ENCODE results near the gene CLCNKB. TPM values are rescaled to one million over a fixed set of nuclear protein-coding genes. Genes with fewer than 3 reads are reported as not detected.
"Not testable (repeated sequence)": the region's sequence is repeated elsewhere in the genome, so short reads cannot be mapped to it uniquely, and the experiment has no call there.

CLCNKB gene
- total and polyA plus RNA-seq, 2 donors: 0.05 to 0.34 TPM

- DNase-seq (ENCODE audit: low read depth in 6 of 9, low spot score in 9 of 9): no peak
- Histone ChIP-seq H3K27ac (ENCODE audit: low read depth in 1 of 2, low read length in 1 of 2) (no peak overlapping the region), H3K4me1 (ENCODE audit: control insufficient read depth in 2 of 2, insufficient read depth in 2 of 2, low read length in 2 of 2) (no peaks in the 10 kb centered on the region), H3K27me3 (ENCODE audit: control insufficient read depth in 2 of 2, insufficient read depth in 1 of 2, low read length in 1 of 2) (peaks cover 0 to 39% of the 10 kb centered on the region in 2 donors), H3K36me3 (ENCODE audit: control insufficient read depth in 2 of 2, insufficient read depth in 2 of 2, low read length in 1 of 2) (no peaks in the 10 kb centered on the region), H3K9me3 (ENCODE audit: control insufficient read depth in 2 of 2, insufficient read depth in 1 of 2, low read length in 1 of 2) (no peaks in the 10 kb centered on the region), H3K4me3 (ENCODE audit: low read length in 2 of 2) (no peak overlapping the region)
- 84% methylated on average over 9 of the region's 9 CpGs for WGBS
These were observed 23.8 kb upstream of the CLCNKB start for GRCh38 chr1:16019644-16020277.

DNA sequence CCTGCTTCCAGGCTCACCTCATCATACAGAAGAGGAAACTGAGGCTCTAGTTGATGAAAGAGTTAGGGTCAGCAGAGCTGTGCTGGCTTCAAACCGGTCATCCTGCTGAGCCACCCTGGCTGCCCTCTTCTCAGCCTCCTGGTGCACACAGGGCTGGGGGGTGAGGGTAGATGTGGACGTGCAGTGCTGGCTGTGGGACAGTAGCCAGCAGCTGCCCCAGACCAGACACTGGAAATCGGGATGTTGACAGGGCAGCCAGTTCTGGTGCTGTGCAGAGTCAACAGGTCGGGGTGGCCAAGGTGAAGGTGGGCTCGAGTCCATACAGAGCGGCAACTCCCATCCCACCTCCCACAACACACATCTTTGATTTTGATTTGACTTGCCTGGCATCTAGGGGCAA, 23.3 kb upstream of the CLCNKB start:
- no peak overlapping the region for H3K4me3 ChIP-seq (ENCODE audit: low read length in 2 of 2)
- no peaks in the 10 kb centered on the region for H3K9me3 ChIP-seq (ENCODE audit: control insufficient read depth in 2 of 2, insufficient read depth in 1 of 2, low read length in 1 of 2)
- no peaks in the 10 kb centered on the region for H3K36me3 ChIP-seq (ENCODE audit: control insufficient read depth in 2 of 2, insufficient read depth in 2 of 2, low read length in 1 of 2)
- no peak for DNase-seq (ENCODE audit: low read depth in 6 of 9, low spot score in 9 of 9)
- H3K27me3 ChIP-seq (ENCODE audit: control insufficient read depth in 2 of 2, insufficient read depth in 1 of 2, low read length in 1 of 2): peaks cover 0 to 39% of the 10 kb centered on the region in 2 donors
- 93% methylated on average over 6 of the region's 6 CpGs for WGBS
- H3K27ac ChIP-seq (ENCODE audit: low read depth in 1 of 2, low read length in 1 of 2): no peak overlapping the region
- no peaks in the 10 kb centered on the region for H3K4me1 ChIP-seq (ENCODE audit: control insufficient read depth in 2 of 2, insufficient read depth in 2 of 2, low read length in 2 of 2)

DNA sequence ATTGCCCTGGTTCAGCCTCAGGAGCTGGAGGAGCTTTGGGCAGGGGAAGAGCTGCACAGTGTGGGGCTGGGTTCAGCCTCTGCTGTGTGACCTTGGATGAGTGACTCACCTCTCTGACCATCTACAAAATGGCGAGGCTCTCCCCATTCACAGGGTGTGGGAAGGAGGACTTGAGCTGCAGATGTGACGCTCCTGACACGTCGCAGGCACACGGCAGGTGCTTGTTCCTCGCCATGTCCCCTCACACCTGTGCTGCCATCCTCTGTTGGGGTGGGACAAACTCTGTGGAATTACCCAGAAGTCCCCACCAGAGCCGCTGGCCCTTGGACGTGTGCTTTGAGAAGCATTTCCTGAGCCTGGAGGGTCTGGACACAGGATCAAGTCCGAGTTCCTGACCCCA, 22.7 kb upstream of the CLCNKB start:
- not testable (repeated sequence) for H3K9me3 ChIP-seq (ENCODE audit: control insufficient read depth in 2 of 2, insufficient read depth in 1 of 2, low read length in 1 of 2); H3K4me1 ChIP-seq (ENCODE audit: control insufficient read depth in 2 of 2, insufficient read depth in 2 of 2, low read length in 2 of 2); H3K36me3 ChIP-seq (ENCODE audit: control insufficient read depth in 2 of 2, insufficient read depth in 2 of 2, low read length in 1 of 2); DNase-seq (ENCODE audit: low read depth in 6 of 9, low spot score in 9 of 9); H3K27ac ChIP-seq (ENCODE audit: low read depth in 1 of 2, low read length in 1 of 2); H3K4me3 ChIP-seq (ENCODE audit: low read length in 2 of 2)
- WGBS: 89% methylated on average over 9 of the region's 9 CpGs
- peaks cover 0 to 36% of the 10 kb centered on the region in 2 donors for H3K27me3 ChIP-seq (ENCODE audit: control insufficient read depth in 2 of 2, insufficient read depth in 1 of 2, low read length in 1 of 2)

GRCh38 chr1:16021681-16022080, 21.9 kb upstream of the CLCNKB start, which contains the start of gene CLCNKA:
CLCNKA (plus strand) TSS chr1:16022036; CDS start chr1:16022620, 584 bp downstream.
- no peak for DNase-seq (ENCODE audit: low read depth in 6 of 9, low spot score in 9 of 9)
- Histone ChIP-seq H3K9me3 (ENCODE audit: control insufficient read depth in 2 of 2, insufficient read depth in 1 of 2, low read length in 1 of 2) (no peaks in the 10 kb centered on the region), H3K27me3 (ENCODE audit: control insufficient read depth in 2 of 2, insufficient read depth in 1 of 2, low read length in 1 of 2) (peaks cover 0 to 35% of the 10 kb centered on the region in 2 donors), H3K36me3 (ENCODE audit: control insufficient read depth in 2 of 2, insufficient read depth in 2 of 2, low read length in 1 of 2) (no peaks in the 10 kb centered on the region), H3K4me1 (ENCODE audit: control insufficient read depth in 2 of 2, insufficient read depth in 2 of 2, low read length in 2 of 2) (no peaks in the 10 kb centered on the region), H3K4me3 (ENCODE audit: low read length in 2 of 2) (no peak within 1 kb of the TSS), H3K27ac (ENCODE audit: low read depth in 1 of 2, low read length in 1 of 2) (no peak within 1 kb of the TSS)
- 78% methylated on average over 6 of the region's 6 CpGs for WGBS

- 89% methylated on average over 11 of the region's 11 CpGs for WGBS
- Histone ChIP-seq H3K27me3 (ENCODE audit: control insufficient read depth in 2 of 2, insufficient read depth in 1 of 2, low read length in 1 of 2) (peaks cover 0 to 40% of the 10 kb centered on the region in 2 donors), H3K27ac (ENCODE audit: low read depth in 1 of 2, low read length in 1 of 2) (no peak overlapping the region), H3K36me3 (ENCODE audit: control insufficient read depth in 2 of 2, insufficient read depth in 2 of 2, low read length in 1 of 2) (no peaks in the 10 kb centered on the region), H3K4me1 (ENCODE audit: control insufficient read depth in 2 of 2, insufficient read depth in 2 of 2, low read length in 2 of 2) (peaks cover 2 to 5% of the 10 kb centered on the region in 2 donors), H3K4me3 (ENCODE audit: low read length in 2 of 2) (no peak overlapping the region), H3K9me3 (ENCODE audit: control insufficient read depth in 2 of 2, insufficient read depth in 1 of 2, low read length in 1 of 2) (no peaks in the 10 kb centered on the region)
- no peak for DNase-seq (ENCODE audit: low read depth in 6 of 9, low spot score in 9 of 9)
These were observed 21.2 kb upstream of the CLCNKB start for GRCh38 chr1:16022393-16022792.

DNA sequence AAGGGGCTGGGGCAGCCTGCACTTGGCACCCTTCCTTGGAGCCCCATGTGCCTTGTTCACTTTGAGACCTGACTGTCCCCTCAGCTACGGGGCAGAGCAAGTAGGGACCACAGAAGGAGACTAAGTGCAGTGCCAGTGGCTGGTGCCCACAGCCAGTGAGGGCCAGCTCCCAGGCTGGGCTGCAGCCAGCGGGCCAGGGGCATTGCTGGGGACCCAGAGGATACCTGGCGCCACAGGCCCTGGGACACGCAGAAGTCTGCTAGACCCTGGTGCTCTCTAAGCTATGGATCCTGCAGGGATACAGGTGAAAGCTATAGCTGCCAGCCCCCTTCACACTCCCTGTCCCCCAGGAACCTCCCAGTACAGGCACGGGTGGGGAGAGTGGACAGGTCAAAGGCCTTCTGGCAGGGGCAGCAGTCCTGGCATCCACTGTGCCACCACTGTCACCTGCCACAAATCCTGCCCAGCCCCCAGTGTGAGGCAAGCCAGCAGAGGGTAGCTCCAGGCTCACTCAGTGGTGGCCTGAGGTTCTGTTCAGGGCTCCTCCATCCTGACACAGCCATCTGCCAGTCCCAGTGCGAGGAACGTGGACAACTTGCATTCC, 20.4 kb upstream of the CLCNKB start:
- 90% methylated on average over 7 of the region's 7 CpGs for WGBS
- DNase-seq (ENCODE audit: low read depth in 6 of 9, low spot score in 9 of 9): no peak
- Histone ChIP-seq H3K9me3 (ENCODE audit: control insufficient read depth in 2 of 2, insufficient read depth in 1 of 2, low read length in 1 of 2) (no peaks in the 10 kb centered on the region), H3K27me3 (ENCODE audit: control insufficient read depth in 2 of 2, insufficient read depth in 1 of 2, low read length in 1 of 2) (peaks cover 0 to 44% of the 10 kb centered on the region in 2 donors), H3K4me1 (ENCODE audit: control insufficient read depth in 2 of 2, insufficient read depth in 2 of 2, low read length in 2 of 2) (peaks cover 2 to 5% of the 10 kb centered on the region in 2 donors), H3K27ac (ENCODE audit: low read depth in 1 of 2, low read length in 1 of 2) (no peak overlapping the region), H3K36me3 (ENCODE audit: control insufficient read depth in 2 of 2, insufficient read depth in 2 of 2, low read length in 1 of 2) (no peaks in the 10 kb centered on the region), H3K4me3 (ENCODE audit: low read length in 2 of 2) (no peak overlapping the region)

DNA sequence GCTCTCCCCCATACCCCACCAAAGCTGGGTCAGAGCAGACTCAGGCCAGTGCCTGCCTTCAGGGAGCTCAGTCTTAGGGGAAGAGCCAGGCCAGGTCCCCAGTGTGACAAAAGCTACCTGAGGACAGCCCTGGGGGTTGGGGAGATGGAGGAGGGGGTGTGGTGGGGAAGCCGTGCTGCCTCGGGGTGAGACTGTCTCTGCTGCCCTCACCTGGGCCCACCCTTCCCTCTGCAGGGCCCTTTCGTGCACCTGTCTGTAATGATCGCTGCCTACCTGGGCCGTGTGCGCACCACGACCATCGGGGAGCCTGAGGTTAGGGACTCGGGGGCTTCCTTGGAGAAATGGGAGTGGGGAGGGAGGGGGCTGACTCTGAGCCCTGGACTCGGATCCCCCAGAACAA, 17.3 kb upstream of the CLCNKB start:
- WGBS: 31% methylated on average over 9 of the region's 10 CpGs
- not testable (repeated sequence) for H3K27ac ChIP-seq (ENCODE audit: low read depth in 1 of 2, low read length in 1 of 2); H3K9me3 ChIP-seq (ENCODE audit: control insufficient read depth in 2 of 2, insufficient read depth in 1 of 2, low read length in 1 of 2); DNase-seq (ENCODE audit: low read depth in 6 of 9, low spot score in 9 of 9); H3K4me1 ChIP-seq (ENCODE audit: control insufficient read depth in 2 of 2, insufficient read depth in 2 of 2, low read length in 2 of 2); H3K4me3 ChIP-seq (ENCODE audit: low read length in 2 of 2); H3K36me3 ChIP-seq (ENCODE audit: control insufficient read depth in 2 of 2, insufficient read depth in 2 of 2, low read length in 1 of 2)
- peaks cover 0 to 46% of the 10 kb centered on the region in 2 donors for H3K27me3 ChIP-seq (ENCODE audit: control insufficient read depth in 2 of 2, insufficient read depth in 1 of 2, low read length in 1 of 2)

DNA sequence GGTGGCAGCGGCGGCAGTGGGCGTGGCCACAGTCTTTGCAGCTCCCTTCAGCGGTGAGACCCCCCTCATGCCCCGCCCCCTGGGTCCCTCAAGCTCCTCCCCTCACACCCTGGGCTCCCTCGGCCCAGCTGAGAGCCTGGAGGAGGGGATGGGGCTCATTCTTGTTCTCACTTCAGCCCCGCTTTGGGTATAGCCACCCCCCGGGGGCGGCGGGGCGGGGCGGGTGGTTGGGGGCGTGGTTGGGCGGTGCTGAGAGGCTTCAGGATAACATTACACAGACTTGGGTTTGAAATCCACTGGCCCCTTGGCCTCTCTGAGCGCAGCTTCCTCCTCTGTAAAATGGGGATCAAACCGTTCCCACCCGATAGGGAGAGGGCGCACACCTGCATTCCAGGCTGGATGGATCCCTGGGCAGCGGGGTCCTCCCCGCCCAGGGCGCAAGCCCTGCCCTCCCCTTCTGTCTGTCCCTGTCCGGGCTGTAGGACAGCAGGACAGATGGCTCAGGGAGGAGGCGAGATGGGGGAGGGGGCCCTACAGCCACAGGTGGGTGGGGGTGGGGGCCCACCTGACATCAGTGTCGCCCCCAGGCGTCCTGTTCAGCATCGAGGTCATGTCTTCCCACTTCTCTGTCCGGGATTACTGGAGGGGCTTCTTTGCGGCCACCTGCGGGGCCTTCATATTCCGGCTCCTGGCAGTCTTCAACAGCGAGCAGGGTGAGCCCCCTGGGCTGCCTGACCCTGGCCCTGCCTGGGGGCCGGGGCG, 16.7 kb upstream of the CLCNKB start:
- Histone ChIP-seq H3K9me3 (ENCODE audit: control insufficient read depth in 2 of 2, insufficient read depth in 1 of 2, low read length in 1 of 2) (peaks cover 0 to 1% of the 10 kb centered on the region in 2 donors), H3K27ac (ENCODE audit: low read depth in 1 of 2, low read length in 1 of 2) (no peak overlapping the region), H3K4me1 (ENCODE audit: control insufficient read depth in 2 of 2, insufficient read depth in 2 of 2, low read length in 2 of 2) (peaks cover 2 to 5% of the 10 kb centered on the region in 2 donors), H3K4me3 (ENCODE audit: low read length in 2 of 2) (peak overlapping the region in 1 of 2 donors; percentile 12), H3K27me3 (ENCODE audit: control insufficient read depth in 2 of 2, insufficient read depth in 1 of 2, low read length in 1 of 2) (peaks cover 0 to 42% of the 10 kb centered on the region in 2 donors), H3K36me3 (ENCODE audit: control insufficient read depth in 2 of 2, insufficient read depth in 2 of 2, low read length in 1 of 2) (no peaks in the 10 kb centered on the region)
- peak in 5 of 9 donors; percentile 42 to 70 (median 45) for DNase-seq (ENCODE audit: low read depth in 6 of 9, low spot score in 9 of 9)
- 16% methylated on average over 33 of the region's 33 CpGs for WGBS
